WI38 (cell line): ENCODE data around the gene SNX24.

Source experiments
- H3K4me3 ChIP-seq: 2 replicates; pipeline ENCODE4 v1.5.1; 2011; ENCODE audit warnings: low read depth, mild to moderate bottlenecking, control low read depth, low read length
- CTCF ChIP-seq: IDR thresholded peaks from 2 replicates; pipeline ENCODE4 v1.5.1; 2012; ENCODE audit warnings: low read depth, mild to moderate bottlenecking, control low read depth, low read length

SNX24 gene

GRCh38 chr5:122977319-122977718, 131.9 kb downstream of the SNX24 start:
- no peak overlapping the region for H3K4me3 ChIP-seq
- TF ChIP-seq CTCF = no peak

GRCh38 chr5:122978068-122978467, 132.7 kb downstream of the SNX24 start:
- no peak overlapping the region for H3K4me3 ChIP-seq
- no peak for TF ChIP-seq CTCF

GRCh38 chr5:122978644-122979297, 133.4 kb downstream of the SNX24 start:
- no peak for TF ChIP-seq CTCF
- no peak overlapping the region for H3K4me3 ChIP-seq

GRCh38 chr5:122981846-122982245, 136.4 kb downstream of the SNX24 start:
- TF ChIP-seq CTCF = no peak

GRCh38 chr5:122982376-122982775, 137.0 kb downstream of the SNX24 start:
- H3K4me3 ChIP-seq = no peak overlapping the region
- TF ChIP-seq CTCF = no peak

More at GRCh38 chr5:122981846-122982245, 136.4 kb downstream of the SNX24 start:
- H3K4me3 ChIP-seq = no peak overlapping the region

- H3K4me3 ChIP-seq = no peak overlapping the region
These were observed 139.0 kb downstream of the SNX24 start for GRCh38 chr5:122984425-122984824.

More at GRCh38 chr5:122984425-122984824, 139.0 kb downstream of the SNX24 start:
- TF ChIP-seq CTCF = no peak
